Measurements from ENCODE around the gene EHHADH.

DNA sequence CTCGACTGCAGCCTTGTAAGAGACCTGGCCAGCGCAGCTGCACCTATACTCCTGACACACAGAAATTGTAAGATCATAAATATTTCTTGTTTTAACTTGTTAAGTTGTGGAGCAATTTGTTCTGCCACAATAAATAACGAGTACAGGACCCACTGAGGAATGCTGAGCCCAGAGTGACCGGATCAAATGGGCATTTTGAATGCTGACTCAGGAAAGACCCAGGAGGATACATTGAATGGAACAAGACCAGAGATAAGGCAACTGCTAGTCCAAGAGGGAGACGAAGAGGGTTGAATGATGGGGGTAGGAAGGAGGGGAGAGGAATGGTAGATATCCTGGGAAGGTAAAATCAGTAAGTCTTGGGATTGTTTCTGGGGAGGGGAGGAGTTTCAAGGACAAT lies 92.1 kb downstream of the EHHADH start:
- TF ChIP-seq EZH2 (IDR thresholded peaks at IDR 0.05) (no peak), SP1 (IDR thresholded peaks at IDR 0.05; ENCODE audit: low read depth) (no peak), ZFX (IDR thresholded peaks at IDR 0.05) (no peak), POLR2A (IDR thresholded peaks at IDR 0.05; ENCODE audit: borderline replicate concordance, extremely low read depth, insufficient read depth, insufficient read length) (no peak), POLR2AphosphoS5 (IDR thresholded peaks at IDR 0.05; ENCODE audit: low read depth, low read length) (no peak), SRF (IDR thresholded peaks at IDR 0.05; ENCODE audit: low read depth) (no peak), RAD21 (IDR thresholded peaks at IDR 0.05; ENCODE audit: low read depth) (no peak), SIN3A (IDR thresholded peaks at IDR 0.05; ENCODE audit: low read depth) (no peak)
- TF ChIP-seq, protein P1, sequence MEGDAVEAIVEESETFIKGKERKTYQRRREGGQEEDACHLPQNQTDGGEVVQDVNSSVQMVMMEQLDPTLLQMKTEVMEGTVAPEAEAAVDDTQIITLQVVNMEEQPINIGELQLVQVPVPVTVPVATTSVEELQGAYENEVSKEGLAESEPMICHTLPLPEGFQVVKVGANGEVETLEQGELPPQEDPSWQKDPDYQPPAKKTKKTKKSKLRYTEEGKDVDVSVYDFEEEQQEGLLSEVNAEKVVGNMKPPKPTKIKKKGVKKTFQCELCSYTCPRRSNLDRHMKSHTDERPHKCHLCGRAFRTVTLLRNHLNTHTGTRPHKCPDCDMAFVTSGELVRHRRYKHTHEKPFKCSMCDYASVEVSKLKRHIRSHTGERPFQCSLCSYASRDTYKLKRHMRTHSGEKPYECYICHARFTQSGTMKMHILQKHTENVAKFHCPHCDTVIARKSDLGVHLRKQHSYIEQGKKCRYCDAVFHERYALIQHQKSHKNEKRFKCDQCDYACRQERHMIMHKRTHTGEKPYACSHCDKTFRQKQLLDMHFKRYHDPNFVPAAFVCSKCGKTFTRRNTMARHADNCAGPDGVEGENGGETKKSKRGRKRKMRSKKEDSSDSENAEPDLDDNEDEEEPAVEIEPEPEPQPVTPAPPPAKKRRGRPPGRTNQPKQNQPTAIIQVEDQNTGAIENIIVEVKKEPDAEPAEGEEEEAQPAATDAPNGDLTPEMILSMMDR (IDR thresholded peaks at IDR 0.05 in 2 of 3, conservative IDR thresholded peaks at IDR 0.05 in 1 of 3; ENCODE audit: borderline replicate concordance in 1 of 3, insufficient read depth in 1 of 3, low read depth in 2 of 3, low read length in 2 of 3), result no peak
- TF ChIP-seq, protein P2, sequence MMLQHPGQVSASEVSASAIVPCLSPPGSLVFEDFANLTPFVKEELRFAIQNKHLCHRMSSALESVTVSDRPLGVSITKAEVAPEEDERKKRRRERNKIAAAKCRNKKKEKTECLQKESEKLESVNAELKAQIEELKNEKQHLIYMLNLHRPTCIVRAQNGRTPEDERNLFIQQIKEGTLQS (IDR thresholded peaks at IDR 0.05), result no peak
- TF ChIP-seq, protein P3, sequence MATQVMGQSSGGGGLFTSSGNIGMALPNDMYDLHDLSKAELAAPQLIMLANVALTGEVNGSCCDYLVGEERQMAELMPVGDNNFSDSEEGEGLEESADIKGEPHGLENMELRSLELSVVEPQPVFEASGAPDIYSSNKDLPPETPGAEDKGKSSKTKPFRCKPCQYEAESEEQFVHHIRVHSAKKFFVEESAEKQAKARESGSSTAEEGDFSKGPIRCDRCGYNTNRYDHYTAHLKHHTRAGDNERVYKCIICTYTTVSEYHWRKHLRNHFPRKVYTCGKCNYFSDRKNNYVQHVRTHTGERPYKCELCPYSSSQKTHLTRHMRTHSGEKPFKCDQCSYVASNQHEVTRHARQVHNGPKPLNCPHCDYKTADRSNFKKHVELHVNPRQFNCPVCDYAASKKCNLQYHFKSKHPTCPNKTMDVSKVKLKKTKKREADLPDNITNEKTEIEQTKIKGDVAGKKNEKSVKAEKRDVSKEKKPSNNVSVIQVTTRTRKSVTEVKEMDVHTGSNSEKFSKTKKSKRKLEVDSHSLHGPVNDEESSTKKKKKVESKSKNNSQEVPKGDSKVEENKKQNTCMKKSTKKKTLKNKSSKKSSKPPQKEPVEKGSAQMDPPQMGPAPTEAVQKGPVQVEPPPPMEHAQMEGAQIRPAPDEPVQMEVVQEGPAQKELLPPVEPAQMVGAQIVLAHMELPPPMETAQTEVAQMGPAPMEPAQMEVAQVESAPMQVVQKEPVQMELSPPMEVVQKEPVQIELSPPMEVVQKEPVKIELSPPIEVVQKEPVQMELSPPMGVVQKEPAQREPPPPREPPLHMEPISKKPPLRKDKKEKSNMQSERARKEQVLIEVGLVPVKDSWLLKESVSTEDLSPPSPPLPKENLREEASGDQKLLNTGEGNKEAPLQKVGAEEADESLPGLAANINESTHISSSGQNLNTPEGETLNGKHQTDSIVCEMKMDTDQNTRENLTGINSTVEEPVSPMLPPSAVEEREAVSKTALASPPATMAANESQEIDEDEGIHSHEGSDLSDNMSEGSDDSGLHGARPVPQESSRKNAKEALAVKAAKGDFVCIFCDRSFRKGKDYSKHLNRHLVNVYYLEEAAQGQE (IDR thresholded peaks at IDR 0.05; ENCODE audit: low read depth), result no peak

All from HCT116 (cell line).